Right lobe of liver (tissue), 4 donors: Measurements from ENCODE around the gene RAB13.

Source experiments
- POLR2A ChIP-seq: fragments of 450-650 bp; IDR thresholded peaks from one replicate; pipeline ENCODE4 v1.6.1; 2017; ENCODE audit warnings: antibody characterized with exemption, mild to moderate bottlenecking
- TF ChIP-seq, protein P1 (sequence below), 4 donors: fragments of 200-600 bp in 3 of 4; fragments of 450-650 bp in 1 of 4; IDR thresholded peaks; one replicate each; pipeline versions ENCODE4 v1.5.1 to v1.8.0; 2016 to 2022; ENCODE audit warnings: antibody characterized with exemption in 4 of 4, mild to moderate bottlenecking in 2 of 4
- donor health status: DM: no; HTN: no; CAD: no.
- donor health status: DM: no; HTN: no; CAD: no.
- donor health status: DM: no; HTN: yes; CAD: no.

DNA sequence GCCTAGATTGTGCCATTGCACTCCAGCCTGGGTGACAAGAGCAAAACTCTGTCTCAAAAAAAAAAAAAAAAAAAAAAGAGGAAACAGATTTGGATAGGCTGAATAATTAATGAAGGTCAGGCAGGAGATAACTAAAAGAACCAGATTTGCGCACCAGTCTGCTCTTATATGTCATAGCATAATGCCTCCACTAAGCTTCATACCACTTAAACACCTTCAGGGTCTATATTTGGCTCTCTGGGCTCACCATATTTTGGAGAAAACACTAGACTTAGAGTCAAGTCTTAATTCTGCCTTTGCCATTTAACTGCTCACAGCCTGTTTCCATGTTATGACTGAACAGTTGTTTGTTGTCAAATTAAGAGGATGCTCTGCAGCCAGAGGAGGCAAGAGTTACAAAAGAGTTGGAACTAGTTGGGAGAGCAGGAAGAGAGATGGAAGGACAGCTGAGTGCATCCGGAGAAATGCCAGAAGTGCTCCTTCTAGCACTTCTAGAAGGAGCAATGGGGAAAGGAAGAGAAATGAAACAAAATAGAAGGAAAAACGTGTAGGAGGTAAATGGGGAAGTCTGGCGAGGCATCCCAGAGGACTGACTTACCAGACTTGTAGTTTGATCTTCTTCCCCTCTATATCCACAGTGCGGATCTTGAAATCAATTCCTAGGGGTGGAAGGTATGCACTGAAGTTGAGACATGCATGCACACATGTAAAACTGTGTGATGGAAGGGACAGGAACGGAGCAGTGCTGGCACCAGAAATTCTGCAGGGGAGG is 1.8 kb downstream of the RAB13 start:
- TF ChIP-seq, protein P1, sequence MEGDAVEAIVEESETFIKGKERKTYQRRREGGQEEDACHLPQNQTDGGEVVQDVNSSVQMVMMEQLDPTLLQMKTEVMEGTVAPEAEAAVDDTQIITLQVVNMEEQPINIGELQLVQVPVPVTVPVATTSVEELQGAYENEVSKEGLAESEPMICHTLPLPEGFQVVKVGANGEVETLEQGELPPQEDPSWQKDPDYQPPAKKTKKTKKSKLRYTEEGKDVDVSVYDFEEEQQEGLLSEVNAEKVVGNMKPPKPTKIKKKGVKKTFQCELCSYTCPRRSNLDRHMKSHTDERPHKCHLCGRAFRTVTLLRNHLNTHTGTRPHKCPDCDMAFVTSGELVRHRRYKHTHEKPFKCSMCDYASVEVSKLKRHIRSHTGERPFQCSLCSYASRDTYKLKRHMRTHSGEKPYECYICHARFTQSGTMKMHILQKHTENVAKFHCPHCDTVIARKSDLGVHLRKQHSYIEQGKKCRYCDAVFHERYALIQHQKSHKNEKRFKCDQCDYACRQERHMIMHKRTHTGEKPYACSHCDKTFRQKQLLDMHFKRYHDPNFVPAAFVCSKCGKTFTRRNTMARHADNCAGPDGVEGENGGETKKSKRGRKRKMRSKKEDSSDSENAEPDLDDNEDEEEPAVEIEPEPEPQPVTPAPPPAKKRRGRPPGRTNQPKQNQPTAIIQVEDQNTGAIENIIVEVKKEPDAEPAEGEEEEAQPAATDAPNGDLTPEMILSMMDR (IDR thresholded peaks at IDR 0.05), result no peak
- no peak for TF ChIP-seq POLR2A
